Measurements from ENCODE around the gene RASGRF2.

RASGRF2 gene

DNA sequence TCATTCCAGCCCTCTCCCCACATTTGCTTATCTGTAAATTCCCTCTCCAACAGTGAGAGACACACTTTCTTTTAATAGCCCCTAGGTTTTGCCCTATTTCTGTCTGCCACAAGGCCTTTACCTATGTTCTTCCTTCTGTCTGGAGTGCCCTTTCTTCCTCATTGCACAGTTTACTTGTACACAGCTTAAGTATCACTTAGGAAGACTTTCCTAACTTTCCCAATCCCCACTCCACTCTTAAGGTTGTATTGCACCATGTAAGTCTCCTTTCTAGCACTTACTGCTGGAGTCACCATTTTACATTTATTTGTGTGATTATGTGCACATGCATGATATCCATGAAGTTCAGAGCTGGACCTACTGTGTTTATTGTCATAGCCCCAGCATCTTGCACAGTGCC is 262.1 kb downstream of the RASGRF2 start:
- TF ChIP-seq RAD21 (IDR thresholded peaks at IDR 0.05; ENCODE audit: low read depth) = no peak
- TF ChIP-seq EGR1 (IDR thresholded peaks at IDR 0.05) = no peak
- TF ChIP-seq ZBTB7A (IDR thresholded peaks at IDR 0.05; ENCODE audit: low read depth) = no peak
- TF ChIP-seq, protein P1, sequence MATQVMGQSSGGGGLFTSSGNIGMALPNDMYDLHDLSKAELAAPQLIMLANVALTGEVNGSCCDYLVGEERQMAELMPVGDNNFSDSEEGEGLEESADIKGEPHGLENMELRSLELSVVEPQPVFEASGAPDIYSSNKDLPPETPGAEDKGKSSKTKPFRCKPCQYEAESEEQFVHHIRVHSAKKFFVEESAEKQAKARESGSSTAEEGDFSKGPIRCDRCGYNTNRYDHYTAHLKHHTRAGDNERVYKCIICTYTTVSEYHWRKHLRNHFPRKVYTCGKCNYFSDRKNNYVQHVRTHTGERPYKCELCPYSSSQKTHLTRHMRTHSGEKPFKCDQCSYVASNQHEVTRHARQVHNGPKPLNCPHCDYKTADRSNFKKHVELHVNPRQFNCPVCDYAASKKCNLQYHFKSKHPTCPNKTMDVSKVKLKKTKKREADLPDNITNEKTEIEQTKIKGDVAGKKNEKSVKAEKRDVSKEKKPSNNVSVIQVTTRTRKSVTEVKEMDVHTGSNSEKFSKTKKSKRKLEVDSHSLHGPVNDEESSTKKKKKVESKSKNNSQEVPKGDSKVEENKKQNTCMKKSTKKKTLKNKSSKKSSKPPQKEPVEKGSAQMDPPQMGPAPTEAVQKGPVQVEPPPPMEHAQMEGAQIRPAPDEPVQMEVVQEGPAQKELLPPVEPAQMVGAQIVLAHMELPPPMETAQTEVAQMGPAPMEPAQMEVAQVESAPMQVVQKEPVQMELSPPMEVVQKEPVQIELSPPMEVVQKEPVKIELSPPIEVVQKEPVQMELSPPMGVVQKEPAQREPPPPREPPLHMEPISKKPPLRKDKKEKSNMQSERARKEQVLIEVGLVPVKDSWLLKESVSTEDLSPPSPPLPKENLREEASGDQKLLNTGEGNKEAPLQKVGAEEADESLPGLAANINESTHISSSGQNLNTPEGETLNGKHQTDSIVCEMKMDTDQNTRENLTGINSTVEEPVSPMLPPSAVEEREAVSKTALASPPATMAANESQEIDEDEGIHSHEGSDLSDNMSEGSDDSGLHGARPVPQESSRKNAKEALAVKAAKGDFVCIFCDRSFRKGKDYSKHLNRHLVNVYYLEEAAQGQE (IDR thresholded peaks at IDR 0.05; ENCODE audit: low read depth) = no peak
- TF ChIP-seq EP300 (IDR thresholded peaks at IDR 0.05; ENCODE audit: borderline replicate concordance) = no peak
- TF ChIP-seq CREB1 (IDR thresholded peaks at IDR 0.05; ENCODE audit: low read depth) = no peak
- TF ChIP-seq, protein P2, sequence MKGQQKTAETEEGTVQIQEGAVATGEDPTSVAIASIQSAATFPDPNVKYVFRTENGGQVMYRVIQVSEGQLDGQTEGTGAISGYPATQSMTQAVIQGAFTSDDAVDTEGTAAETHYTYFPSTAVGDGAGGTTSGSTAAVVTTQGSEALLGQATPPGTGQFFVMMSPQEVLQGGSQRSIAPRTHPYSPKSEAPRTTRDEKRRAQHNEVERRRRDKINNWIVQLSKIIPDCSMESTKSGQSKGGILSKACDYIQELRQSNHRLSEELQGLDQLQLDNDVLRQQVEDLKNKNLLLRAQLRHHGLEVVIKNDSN (IDR thresholded peaks at IDR 0.05) = no peak
- no peak for TF ChIP-seq CEBPB (IDR thresholded peaks at IDR 0.05)
- TF ChIP-seq TCF12 (IDR thresholded peaks at IDR 0.05; ENCODE audit: low read depth) = no peak
- TF ChIP-seq TAF1 (IDR thresholded peaks at IDR 0.05; ENCODE audit: low read depth) = no peak
- no peak for TF ChIP-seq TEAD4 (IDR thresholded peaks at IDR 0.05)
- TF ChIP-seq YY1 (IDR thresholded peaks at IDR 0.05; ENCODE audit: low read depth) = no peak
- TF ChIP-seq FOXM1 (IDR thresholded peaks at IDR 0.05; ENCODE audit: borderline replicate concordance, low read depth) = no peak

DNA sequence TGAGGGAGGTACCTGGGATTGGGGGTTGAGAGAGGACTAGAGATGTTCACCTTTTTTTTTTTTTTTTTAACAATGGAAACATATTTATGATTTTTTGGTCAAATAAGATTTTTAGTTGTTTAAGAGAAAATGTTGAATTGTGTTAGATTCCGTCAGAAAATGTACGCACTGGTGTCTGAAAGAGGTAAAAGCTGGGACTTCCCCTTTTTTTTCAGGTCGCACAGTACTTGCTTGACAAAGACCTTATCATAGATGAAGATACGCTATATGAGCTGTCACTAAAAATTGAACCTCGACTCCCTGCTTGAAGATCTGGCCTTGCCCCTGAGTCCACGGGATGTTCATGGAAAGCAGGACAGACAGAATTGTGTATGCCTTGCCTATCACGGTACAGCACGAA is 265.3 kb downstream of the RASGRF2 start:
- no peak for TF ChIP-seq RAD21 (IDR thresholded peaks at IDR 0.05; ENCODE audit: low read depth)
- TF ChIP-seq, protein P1 (IDR thresholded peaks at IDR 0.05; ENCODE audit: low read depth) = no peak
- no peak for TF ChIP-seq TAF1 (IDR thresholded peaks at IDR 0.05; ENCODE audit: low read depth)
- no peak for TF ChIP-seq FOXM1 (IDR thresholded peaks at IDR 0.05; ENCODE audit: borderline replicate concordance, low read depth)
- TF ChIP-seq, protein P2 (IDR thresholded peaks at IDR 0.05) = no peak
- TF ChIP-seq EP300 (IDR thresholded peaks at IDR 0.05; ENCODE audit: borderline replicate concordance) = no peak
- no peak for TF ChIP-seq YY1 (IDR thresholded peaks at IDR 0.05; ENCODE audit: low read depth)
- no peak for TF ChIP-seq ZBTB7A (IDR thresholded peaks at IDR 0.05; ENCODE audit: low read depth)
- TF ChIP-seq EGR1 (IDR thresholded peaks at IDR 0.05) = no peak
- no peak for TF ChIP-seq TCF12 (IDR thresholded peaks at IDR 0.05; ENCODE audit: low read depth)
- no peak for TF ChIP-seq CEBPB (IDR thresholded peaks at IDR 0.05)
- no peak for TF ChIP-seq TEAD4 (IDR thresholded peaks at IDR 0.05)
- no peak for TF ChIP-seq NFIC (IDR thresholded peaks at IDR 0.05)
- no peak for TF ChIP-seq CREB1 (IDR thresholded peaks at IDR 0.05; ENCODE audit: low read depth)
- TF ChIP-seq, protein P3, sequence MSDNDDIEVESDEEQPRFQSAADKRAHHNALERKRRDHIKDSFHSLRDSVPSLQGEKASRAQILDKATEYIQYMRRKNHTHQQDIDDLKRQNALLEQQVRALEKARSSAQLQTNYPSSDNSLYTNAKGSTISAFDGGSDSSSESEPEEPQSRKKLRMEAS (IDR thresholded peaks at IDR 0.05) = no peak

DNA sequence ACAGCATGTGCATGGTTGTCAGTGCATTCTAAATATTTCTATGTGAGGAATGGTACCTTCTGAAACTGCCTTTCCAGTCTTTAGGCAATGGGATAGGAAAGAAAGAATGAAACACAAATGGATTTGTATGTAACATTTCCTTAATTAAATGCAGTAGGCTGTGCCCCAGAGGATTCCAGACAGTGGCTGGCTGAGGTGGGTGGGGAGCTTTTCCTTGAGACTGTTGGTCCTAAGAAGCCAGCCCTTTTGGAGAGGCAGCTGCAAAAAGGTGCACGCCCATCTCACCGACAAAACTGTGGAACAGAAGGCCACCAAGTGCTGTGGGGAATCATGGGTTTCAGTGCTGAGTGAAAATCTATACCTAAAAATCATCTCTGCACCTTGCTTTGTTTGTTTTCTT is 266.1 kb downstream of the RASGRF2 start:
- TF ChIP-seq, protein P1 (IDR thresholded peaks at IDR 0.05; ENCODE audit: low read depth) = no peak
- TF ChIP-seq CREB1 (IDR thresholded peaks at IDR 0.05; ENCODE audit: low read depth) = no peak
- no peak for TF ChIP-seq ZBTB7A (IDR thresholded peaks at IDR 0.05; ENCODE audit: low read depth)
- no peak for TF ChIP-seq RAD21 (IDR thresholded peaks at IDR 0.05; ENCODE audit: low read depth)
- no peak for TF ChIP-seq CEBPB (IDR thresholded peaks at IDR 0.05)
- no peak for TF ChIP-seq EP300 (IDR thresholded peaks at IDR 0.05; ENCODE audit: borderline replicate concordance)
- TF ChIP-seq TAF1 (IDR thresholded peaks at IDR 0.05; ENCODE audit: low read depth) = no peak

DNA sequence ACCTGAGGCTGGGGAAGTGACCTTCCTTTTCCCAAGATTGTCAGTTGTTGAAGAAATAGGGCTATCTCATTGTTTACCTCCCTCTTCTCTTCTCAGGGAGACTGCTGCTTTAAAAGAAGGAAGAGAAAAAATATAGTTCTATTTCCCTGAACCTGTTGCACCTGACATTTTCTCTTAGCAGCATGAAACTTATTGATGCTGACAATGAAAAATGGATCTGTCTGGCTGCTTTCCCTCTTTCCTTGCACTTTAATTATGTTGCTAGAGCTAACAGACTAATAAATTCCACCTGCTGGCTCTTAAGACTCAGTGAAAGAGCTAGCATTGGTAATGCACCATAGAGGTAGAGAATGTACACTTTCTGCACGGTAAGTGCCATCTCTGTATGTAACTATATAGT is 266.8 kb downstream of the RASGRF2 start:
- TF ChIP-seq, protein P3 (IDR thresholded peaks at IDR 0.05) = no peak
- TF ChIP-seq ZBTB7A (IDR thresholded peaks at IDR 0.05; ENCODE audit: low read depth) (no peak), TEAD4 (IDR thresholded peaks at IDR 0.05) (no peak), NFIC (IDR thresholded peaks at IDR 0.05) (no peak), FOXM1 (IDR thresholded peaks at IDR 0.05; ENCODE audit: borderline replicate concordance, low read depth) (no peak), CEBPB (IDR thresholded peaks at IDR 0.05) (no peak), YY1 (IDR thresholded peaks at IDR 0.05; ENCODE audit: low read depth) (no peak), EP300 (IDR thresholded peaks at IDR 0.05; ENCODE audit: borderline replicate concordance) (no peak), TCF12 (IDR thresholded peaks at IDR 0.05; ENCODE audit: low read depth) (no peak), RAD21 (IDR thresholded peaks at IDR 0.05; ENCODE audit: low read depth) (no peak), TAF1 (IDR thresholded peaks at IDR 0.05; ENCODE audit: low read depth) (no peak), CREB1 (IDR thresholded peaks at IDR 0.05; ENCODE audit: low read depth) (no peak), EGR1 (IDR thresholded peaks at IDR 0.05) (no peak)
- TF ChIP-seq, protein P1 (IDR thresholded peaks at IDR 0.05; ENCODE audit: low read depth) = no peak
- TF ChIP-seq, protein P2 (IDR thresholded peaks at IDR 0.05) = no peak

Measured in Ishikawa (cell line).